ENCODE results near the gene AP4M1. TPM values are rescaled to one million over a fixed set of nuclear protein-coding genes. Genes with fewer than 3 reads are reported as not detected.

Gene AP4M1
- total and polyA plus RNA-seq, 10 of the 15 experiments (the other 5 are each of a cell fraction or from before 2014, with no cell fraction given), result 0.77 to 16.1 (median 13.0) TPM

DNA sequence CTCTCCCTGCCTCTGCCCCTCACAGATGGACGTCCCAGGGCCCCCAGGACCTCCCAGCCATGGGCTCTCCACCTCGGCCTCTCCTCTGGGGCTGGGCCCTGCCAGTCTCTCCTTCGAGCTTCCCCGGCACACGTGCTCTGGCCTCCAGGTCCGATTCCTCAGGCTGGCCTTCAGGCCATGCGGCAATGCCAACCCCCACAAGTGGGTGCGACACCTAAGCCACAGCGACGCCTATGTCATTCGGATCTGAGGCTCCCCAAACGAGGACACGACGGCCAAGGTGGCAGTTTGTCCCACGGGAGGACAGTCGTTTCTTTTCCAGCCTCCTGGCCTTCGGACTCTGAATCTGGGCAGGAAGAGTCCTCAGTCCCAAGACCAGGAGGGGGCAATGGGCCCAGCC is 5.2 kb downstream of the AP4M1 start (continued):
- TF ChIP-seq, protein P1, sequence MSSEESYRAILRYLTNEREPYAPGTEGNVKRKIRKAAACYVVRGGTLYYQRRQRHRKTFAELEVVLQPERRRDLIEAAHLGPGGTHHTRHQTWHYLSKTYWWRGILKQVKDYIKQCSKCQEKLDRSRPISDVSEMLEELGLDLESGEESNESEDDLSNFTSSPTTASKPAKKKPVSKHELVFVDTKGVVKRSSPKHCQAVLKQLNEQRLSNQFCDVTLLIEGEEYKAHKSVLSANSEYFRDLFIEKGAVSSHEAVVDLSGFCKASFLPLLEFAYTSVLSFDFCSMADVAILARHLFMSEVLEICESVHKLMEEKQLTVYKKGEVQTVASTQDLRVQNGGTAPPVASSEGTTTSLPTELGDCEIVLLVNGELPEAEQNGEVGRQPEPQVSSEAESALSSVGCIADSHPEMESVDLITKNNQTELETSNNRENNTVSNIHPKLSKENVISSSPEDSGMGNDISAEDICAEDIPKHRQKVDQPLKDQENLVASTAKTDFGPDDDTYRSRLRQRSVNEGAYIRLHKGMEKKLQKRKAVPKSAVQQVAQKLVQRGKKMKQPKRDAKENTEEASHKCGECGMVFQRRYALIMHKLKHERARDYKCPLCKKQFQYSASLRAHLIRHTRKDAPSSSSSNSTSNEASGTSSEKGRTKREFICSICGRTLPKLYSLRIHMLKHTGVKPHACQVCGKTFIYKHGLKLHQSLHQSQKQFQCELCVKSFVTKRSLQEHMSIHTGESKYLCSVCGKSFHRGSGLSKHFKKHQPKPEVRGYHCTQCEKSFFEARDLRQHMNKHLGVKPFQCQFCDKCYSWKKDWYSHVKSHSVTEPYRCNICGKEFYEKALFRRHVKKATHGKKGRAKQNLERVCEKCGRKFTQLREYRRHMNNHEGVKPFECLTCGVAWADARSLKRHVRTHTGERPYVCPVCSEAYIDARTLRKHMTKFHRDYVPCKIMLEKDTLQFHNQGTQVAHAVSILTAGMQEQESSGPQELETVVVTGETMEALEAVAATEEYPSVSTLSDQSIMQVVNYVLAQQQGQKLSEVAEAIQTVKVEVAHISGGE (CRISPR knock-in tag; IDR thresholded peaks at IDR 0.05), result no peak
- no peak for TF ChIP-seq MEF2B (IDR thresholded peaks at IDR 0.05; ENCODE audit: partially characterized antibody, poor library complexity, severe bottlenecking)
- no peak for TF ChIP-seq BCL11A (IDR thresholded peaks at IDR 0.05; ENCODE audit: low read depth, low read length)
- no peak for TF ChIP-seq SMC3 (IDR thresholded peaks at IDR 0.05; ENCODE audit: borderline replicate concordance, low read length)
- no peak for TF ChIP-seq POU2F2 (IDR thresholded peaks at IDR 0.05; ENCODE audit: borderline replicate concordance, low read depth, low read length)
- TF ChIP-seq, protein P2, sequence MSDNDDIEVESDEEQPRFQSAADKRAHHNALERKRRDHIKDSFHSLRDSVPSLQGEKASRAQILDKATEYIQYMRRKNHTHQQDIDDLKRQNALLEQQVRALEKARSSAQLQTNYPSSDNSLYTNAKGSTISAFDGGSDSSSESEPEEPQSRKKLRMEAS (IDR thresholded peaks at IDR 0.05; ENCODE audit: low read depth, low read length), result no peak

DNA sequence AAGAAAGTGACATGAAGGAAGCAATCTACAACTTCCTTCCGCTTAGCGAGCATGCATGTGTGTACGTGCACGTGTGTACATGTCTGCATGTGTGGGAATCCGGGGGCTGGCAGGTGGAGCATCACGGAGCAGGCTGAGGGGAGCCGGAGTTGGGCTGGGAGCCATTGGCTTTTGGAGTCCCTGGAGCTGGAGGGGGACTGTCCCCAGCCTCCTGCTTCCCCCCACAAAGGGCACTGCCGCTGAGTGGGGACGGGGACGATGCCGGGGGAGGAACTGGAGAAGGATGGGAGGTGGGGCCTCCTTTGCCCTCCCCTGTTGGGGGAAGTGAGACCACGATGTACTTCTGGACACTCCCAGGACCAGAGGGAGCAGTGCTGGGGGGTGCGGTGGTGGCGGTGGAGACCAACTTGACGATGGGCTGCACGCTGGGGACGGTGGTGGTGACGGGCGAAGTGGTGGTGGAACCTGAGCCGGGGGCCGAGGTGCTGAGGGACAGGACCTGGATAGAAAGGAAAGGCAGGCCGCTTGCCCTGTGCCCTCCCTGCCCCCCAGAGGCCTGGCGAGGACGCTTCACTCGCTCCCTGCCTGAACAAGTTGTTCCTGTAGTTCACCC is 5.8 kb downstream of the AP4M1 start:
- H3K27me3 ChIP-seq (replicated peaks in 1 of 2; ENCODE audit: control insufficient read depth in 2 of 2, insufficient read depth in 2 of 2, low read length in 1 of 2), result no peaks in the 10 kb centered on the region
- FAIRE-seq (no peak), ATAC-seq (no peak), DNase-seq (ENCODE audit: low read depth, low spot score) (no peak)
- SMC1A ChIA-PET (ENCODE audit: uncharacterized antibody, unreplicated experiment), result no interaction called here
- in situ Hi-C loops (cut with MboI), result no loop called here
- peaks cover 3% of the 10 kb centered on the region for H3K79me2 ChIP-seq (ENCODE audit: control insufficient read depth, insufficient read depth, low read length)
- H3K27ac ChIP-seq (ENCODE audit: control insufficient read depth, insufficient read depth), result no peak overlapping the region
- H3K4me3 ChIP-seq, result no peak overlapping the region
- CTCF ChIA-PET, result no interaction called here
- H3K36me3 ChIP-seq (ENCODE audit: control insufficient read depth in 2 of 2, insufficient read depth in 2 of 2, low read length in 1 of 2), result peaks cover 5 to 9% of the 10 kb centered on the region in 2 experiments; a peak in 3 of 4 replicates
- H3K4me2 ChIP-seq (ENCODE audit: control insufficient read depth, insufficient read depth), result no peak overlapping the region
- no peaks in the 10 kb centered on the region for H3K9me3 ChIP-seq (replicated peaks; ENCODE audit: control insufficient read depth, insufficient read depth, low read length)
- intact Hi-C loops (cut with micrococcal nuclease; ENCODE audit: unreplicated experiment), result no loop called here
- no TSS peak for BruUV-seq (replicated peaks)
- POLR2A ChIA-PET, result no interaction called here
- no peak overlapping the region for H2AFZ ChIP-seq (ENCODE audit: control insufficient read depth, low read depth, low read length)
- 96% methylated on average over 23 of the region's 25 CpGs for WGBS (ENCODE audit: insufficient coverage, insufficient replicate concordance, low lambda C conversion rate, missing lambda C conversion rate)
- H3K4me1 ChIP-seq (ENCODE audit: control insufficient read depth, insufficient read depth, low read length), result peaks cover 4% of the 10 kb centered on the region
- RAD21 ChIA-PET (ENCODE audit: unreplicated experiment), result no interaction called here
- H3K9ac ChIP-seq (ENCODE audit: control insufficient read depth, insufficient read depth, low read length), result no peak overlapping the region
- no peaks in the 10 kb centered on the region for H4K20me1 ChIP-seq (ENCODE audit: control insufficient read depth, insufficient read depth)
- TF ChIP-seq, protein P3, sequence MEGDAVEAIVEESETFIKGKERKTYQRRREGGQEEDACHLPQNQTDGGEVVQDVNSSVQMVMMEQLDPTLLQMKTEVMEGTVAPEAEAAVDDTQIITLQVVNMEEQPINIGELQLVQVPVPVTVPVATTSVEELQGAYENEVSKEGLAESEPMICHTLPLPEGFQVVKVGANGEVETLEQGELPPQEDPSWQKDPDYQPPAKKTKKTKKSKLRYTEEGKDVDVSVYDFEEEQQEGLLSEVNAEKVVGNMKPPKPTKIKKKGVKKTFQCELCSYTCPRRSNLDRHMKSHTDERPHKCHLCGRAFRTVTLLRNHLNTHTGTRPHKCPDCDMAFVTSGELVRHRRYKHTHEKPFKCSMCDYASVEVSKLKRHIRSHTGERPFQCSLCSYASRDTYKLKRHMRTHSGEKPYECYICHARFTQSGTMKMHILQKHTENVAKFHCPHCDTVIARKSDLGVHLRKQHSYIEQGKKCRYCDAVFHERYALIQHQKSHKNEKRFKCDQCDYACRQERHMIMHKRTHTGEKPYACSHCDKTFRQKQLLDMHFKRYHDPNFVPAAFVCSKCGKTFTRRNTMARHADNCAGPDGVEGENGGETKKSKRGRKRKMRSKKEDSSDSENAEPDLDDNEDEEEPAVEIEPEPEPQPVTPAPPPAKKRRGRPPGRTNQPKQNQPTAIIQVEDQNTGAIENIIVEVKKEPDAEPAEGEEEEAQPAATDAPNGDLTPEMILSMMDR (IDR thresholded peaks at IDR 0.05 in 2 of 3, conservative IDR thresholded peaks at IDR 0.05 in 1 of 3; ENCODE audit: control insufficient read depth in 2 of 3, extremely low read depth in 1 of 3, insufficient read depth in 1 of 3, low read depth in 3 of 3, low read length in 3 of 3), result no peak
- TF ChIP-seq, protein P4, sequence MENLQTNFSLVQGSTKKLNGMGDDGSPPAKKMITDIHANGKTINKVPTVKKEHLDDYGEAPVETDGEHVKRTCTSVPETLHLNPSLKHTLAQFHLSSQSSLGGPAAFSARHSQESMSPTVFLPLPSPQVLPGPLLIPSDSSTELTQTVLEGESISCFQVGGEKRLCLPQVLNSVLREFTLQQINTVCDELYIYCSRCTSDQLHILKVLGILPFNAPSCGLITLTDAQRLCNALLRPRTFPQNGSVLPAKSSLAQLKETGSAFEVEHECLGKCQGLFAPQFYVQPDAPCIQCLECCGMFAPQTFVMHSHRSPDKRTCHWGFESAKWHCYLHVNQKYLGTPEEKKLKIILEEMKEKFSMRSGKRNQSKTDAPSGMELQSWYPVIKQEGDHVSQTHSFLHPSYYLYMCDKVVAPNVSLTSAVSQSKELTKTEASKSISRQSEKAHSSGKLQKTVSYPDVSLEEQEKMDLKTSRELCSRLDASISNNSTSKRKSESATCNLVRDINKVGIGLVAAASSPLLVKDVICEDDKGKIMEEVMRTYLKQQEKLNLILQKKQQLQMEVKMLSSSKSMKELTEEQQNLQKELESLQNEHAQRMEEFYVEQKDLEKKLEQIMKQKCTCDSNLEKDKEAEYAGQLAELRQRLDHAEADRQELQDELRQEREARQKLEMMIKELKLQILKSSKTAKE (IDR thresholded peaks at IDR 0.05; ENCODE audit: low read depth, poor library complexity, severe bottlenecking), result no peak
- TF ChIP-seq, protein P5, sequence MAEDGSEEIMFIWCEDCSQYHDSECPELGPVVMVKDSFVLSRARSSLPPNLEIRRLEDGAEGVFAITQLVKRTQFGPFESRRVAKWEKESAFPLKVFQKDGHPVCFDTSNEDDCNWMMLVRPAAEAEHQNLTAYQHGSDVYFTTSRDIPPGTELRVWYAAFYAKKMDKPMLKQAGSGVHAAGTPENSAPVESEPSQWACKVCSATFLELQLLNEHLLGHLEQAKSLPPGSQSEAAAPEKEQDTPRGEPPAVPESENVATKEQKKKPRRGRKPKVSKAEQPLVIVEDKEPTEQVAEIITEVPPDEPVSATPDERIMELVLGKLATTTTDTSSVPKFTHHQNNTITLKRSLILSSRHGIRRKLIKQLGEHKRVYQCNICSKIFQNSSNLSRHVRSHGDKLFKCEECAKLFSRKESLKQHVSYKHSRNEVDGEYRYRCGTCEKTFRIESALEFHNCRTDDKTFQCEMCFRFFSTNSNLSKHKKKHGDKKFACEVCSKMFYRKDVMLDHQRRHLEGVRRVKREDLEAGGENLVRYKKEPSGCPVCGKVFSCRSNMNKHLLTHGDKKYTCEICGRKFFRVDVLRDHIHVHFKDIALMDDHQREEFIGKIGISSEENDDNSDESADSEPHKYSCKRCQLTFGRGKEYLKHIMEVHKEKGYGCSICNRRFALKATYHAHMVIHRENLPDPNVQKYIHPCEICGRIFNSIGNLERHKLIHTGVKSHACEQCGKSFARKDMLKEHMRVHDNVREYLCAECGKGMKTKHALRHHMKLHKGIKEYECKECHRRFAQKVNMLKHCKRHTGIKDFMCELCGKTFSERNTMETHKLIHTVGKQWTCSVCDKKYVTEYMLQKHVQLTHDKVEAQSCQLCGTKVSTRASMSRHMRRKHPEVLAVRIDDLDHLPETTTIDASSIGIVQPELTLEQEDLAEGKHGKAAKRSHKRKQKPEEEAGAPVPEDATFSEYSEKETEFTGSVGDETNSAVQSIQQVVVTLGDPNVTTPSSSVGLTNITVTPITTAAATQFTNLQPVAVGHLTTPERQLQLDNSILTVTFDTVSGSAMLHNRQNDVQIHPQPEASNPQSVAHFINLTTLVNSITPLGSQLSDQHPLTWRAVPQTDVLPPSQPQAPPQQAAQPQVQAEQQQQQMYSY (CRISPR knock-in tag; IDR thresholded peaks at IDR 0.05), result no peak
- no peak for TF ChIP-seq CBX5 (IDR thresholded peaks at IDR 0.05; ENCODE audit: low read depth)
